GM12873 (cell line): Measurements from ENCODE around the gene KCTD21.

Experiments used
- TF ChIP-seq, protein P1 (sequence below): IDR thresholded peaks from 2 replicates; pipeline ENCODE4 v1.5.1; 2012; ENCODE audit warnings: low read depth, mild to moderate bottlenecking, moderate library complexity, low read length, control low read depth; ENCODE audit not compliant: insufficient read depth; ENCODE audit errors: missing control alignments

KCTD21 gene

GRCh38 chr11:78188286-78189173 lies at the start of gene KCTD21, which contains the start of gene USP35:
Gene KCTD21 (minus strand): TSS chr11:78188626. CDS start chr11:78174554, 14,072 bp downstream.
Gene USP35 (plus strand): TSS chr11:78188919. CDS start chr11:78196246, 7,327 bp downstream.
- TF ChIP-seq, protein P1, sequence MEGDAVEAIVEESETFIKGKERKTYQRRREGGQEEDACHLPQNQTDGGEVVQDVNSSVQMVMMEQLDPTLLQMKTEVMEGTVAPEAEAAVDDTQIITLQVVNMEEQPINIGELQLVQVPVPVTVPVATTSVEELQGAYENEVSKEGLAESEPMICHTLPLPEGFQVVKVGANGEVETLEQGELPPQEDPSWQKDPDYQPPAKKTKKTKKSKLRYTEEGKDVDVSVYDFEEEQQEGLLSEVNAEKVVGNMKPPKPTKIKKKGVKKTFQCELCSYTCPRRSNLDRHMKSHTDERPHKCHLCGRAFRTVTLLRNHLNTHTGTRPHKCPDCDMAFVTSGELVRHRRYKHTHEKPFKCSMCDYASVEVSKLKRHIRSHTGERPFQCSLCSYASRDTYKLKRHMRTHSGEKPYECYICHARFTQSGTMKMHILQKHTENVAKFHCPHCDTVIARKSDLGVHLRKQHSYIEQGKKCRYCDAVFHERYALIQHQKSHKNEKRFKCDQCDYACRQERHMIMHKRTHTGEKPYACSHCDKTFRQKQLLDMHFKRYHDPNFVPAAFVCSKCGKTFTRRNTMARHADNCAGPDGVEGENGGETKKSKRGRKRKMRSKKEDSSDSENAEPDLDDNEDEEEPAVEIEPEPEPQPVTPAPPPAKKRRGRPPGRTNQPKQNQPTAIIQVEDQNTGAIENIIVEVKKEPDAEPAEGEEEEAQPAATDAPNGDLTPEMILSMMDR, result no peak

DNA sequence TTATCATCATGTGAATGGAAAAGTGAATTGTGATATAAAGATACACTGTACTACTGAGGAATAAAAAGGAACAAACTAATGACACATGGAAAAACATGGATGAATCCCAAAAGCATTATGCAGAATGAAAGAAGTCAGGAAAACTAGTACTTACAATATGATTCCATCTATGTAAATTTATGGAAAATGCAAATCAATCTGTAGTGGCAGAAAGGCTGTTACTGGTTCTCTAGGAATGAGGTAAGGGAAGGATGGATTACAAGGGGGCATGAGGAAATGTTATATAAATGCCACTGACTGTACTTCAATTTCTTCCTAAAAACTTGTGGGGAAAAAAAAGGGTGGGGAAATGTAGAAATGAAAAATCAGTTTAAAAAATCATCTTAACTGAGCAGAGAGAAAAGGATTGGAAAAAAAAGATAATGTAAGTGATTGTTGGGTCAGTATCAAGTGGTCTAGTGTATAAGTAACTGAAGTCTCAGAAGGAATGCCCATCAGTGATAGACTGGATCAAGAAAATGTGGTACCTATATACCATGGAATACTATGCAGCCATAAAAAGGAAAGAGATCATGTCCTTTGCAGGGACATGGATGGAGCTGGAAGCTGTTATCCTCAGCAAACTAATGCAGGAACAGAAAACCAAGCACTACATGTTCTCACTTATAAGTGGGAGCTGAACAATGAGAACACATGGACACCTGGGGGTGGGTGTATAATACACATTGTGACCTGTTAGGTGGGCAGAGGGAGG lies 49.0 kb upstream of the KCTD21 start:
- TF ChIP-seq, protein P1, result no peak

DNA sequence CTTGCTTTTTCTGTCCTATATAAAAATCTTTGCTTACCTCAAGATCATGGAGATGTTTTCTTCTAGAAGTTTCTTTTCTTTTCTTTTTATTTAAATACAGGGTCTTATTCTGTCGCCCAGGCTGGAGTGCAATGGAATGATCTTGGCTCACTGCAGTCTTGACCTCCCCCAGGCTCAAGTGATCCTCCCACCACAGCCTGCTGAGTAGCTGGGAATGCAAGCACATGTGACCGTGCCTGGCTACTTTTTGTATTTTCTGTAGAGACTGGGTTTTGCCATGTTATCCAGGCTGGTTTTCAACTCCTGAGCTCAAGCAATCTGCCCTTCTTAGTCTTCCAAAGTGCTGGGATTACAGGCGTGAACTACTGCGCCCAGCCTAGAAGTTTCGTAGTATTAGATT lies 45.6 kb upstream of the KCTD21 start:
- TF ChIP-seq, protein P1, result no peak

DNA sequence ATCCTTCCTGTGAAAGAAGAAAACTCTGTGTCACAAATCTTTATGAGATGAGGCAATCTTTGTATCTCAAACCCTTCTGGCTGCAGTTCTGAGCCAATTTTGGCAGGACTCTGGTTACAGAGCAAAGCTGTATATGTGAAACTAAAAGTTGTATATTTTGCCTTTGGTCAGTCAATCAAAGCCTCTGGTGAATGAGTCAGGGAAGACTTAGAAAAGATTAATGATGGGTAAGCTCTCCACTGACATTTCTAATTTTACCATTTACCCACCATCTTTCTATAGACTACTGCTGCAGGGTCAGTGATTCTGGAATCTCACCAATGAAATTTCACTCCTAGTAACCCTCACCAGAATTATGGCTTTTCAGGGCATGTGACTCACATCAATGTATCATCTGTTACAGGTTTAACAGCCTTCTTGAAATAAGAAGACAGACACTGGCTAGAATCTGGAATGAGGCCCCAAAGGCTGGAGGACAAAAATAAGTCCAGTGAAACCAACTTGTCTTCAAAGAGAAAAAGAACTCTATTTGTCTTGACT lies 43.6 kb upstream of the KCTD21 start:
- TF ChIP-seq, protein P1, result no peak

GRCh38 chr11:78230161-78230877 lies 41.9 kb upstream of the KCTD21 start:
- TF ChIP-seq, protein P1, result no peak

GRCh38 chr11:78229106-78229505 lies 40.7 kb upstream of the KCTD21 start:
- TF ChIP-seq, protein P1, result no peak
